ENCODE data around the gene GABRD. TPM values are rescaled to one million over a fixed set of nuclear protein-coding genes. Genes with fewer than 3 reads are reported as not detected.

The GABRD gene
- total and polyA plus RNA-seq, 2 of the 13 experiments (the other 11 are each of a cell fraction or from before 2014, with no cell fraction given) = not detected

GRCh38 chr1:2049225-2049717 is 30.1 kb downstream of the GABRD start (continued):
- TF ChIP-seq ERF (CRISPR knock-in tag; IDR thresholded peaks at IDR 0.05) (peak; percentile 44; the same call in 1 of the 2 replicates), ZNF225 (CRISPR knock-in tag; IDR thresholded peaks at IDR 0.05) (peak; percentile 48; the same call in 1 of the 2 replicates), ZSCAN31 (CRISPR knock-in tag; IDR thresholded peaks at IDR 0.05; ENCODE audit: low read depth) (no peak; the same call in 1 of the 2 replicates), RNF219 (CRISPR knock-in tag; IDR thresholded peaks at IDR 0.05) (0 out of 2 replicates have a peak, but pooled peaks have one; percentile 79), TRIM22 (IDR thresholded peaks at IDR 0.05) (no peak), MED1 (CRISPR knock-in tag; IDR thresholded peaks at IDR 0.05) (no peak; the same call in 1 of the 2 replicates), DBP (CRISPR knock-in tag; IDR thresholded peaks at IDR 0.05; ENCODE audit: not compliant biosample characterization) (no peak), SPEN (CRISPR knock-in tag; IDR thresholded peaks at IDR 0.05; ENCODE audit: low read depth) (peak; percentile 58; the same call in 1 of the 2 replicates), HOMEZ (CRISPR knock-in tag; IDR thresholded peaks at IDR 0.05; ENCODE audit: low read depth) (0 out of 2 replicates have a peak, but pooled peaks have one; percentile 0), ZFX (CRISPR knock-in tag; IDR thresholded peaks at IDR 0.05; ENCODE audit: low read depth) (peak; percentile 71), KDM4B (CRISPR knock-in tag; IDR thresholded peaks at IDR 0.05) (no peak), ZUFSP (CRISPR knock-in tag; IDR thresholded peaks at IDR 0.05; ENCODE audit: borderline replicate concordance) (no peak), ZMYM2 (CRISPR knock-in tag; IDR thresholded peaks at IDR 0.05) (peak; percentile 77; the same call in 1 of the 2 replicates), TAF1 (CRISPR knock-in tag; IDR thresholded peaks at IDR 0.05) (no peak), PCBP1 (IDR thresholded peaks at IDR 0.05; ENCODE audit: borderline replicate concordance, low read depth, low read length) (0 out of 2 replicates have a peak, but pooled peaks have one; percentile 49), JUNB (CRISPR knock-in tag; IDR thresholded peaks at IDR 0.05; ENCODE audit: borderline replicate concordance) (no peak), ZNF333 (CRISPR knock-in tag; IDR thresholded peaks at IDR 0.05; ENCODE audit: borderline replicate concordance) (no peak), MED8 (CRISPR knock-in tag; IDR thresholded peaks at IDR 0.05; ENCODE audit: insufficient replicate concordance) (no peak), NFYB (CRISPR knock-in tag; IDR thresholded peaks at IDR 0.05) (no peak), ZNF256 (CRISPR knock-in tag; conservative IDR thresholded peaks at IDR 0.05) (no peak), ZMYM3 (CRISPR knock-in tag; IDR thresholded peaks at IDR 0.05) (peak; percentile 52; the same call in 1 of the 2 replicates), ZNF292 (CRISPR knock-in tag; IDR thresholded peaks at IDR 0.05; ENCODE audit: borderline replicate concordance, low read depth) (peak; percentile 79; the same call in 1 of the 2 replicates), ZMYM4 (CRISPR knock-in tag; IDR thresholded peaks at IDR 0.05) (peak; percentile 51; the same call in 1 of the 2 replicates)

All from HepG2 (cell line).